Placental epithelial cell (primary cell): Measurements from ENCODE around the gene LNX2. TPM values are rescaled to one million over a fixed set of nuclear protein-coding genes. Genes with fewer than 3 reads are reported as not detected.

Experiments used
- total RNA-seq: library from RNA; depleted of rRNA; stranded (reverse); fragments of >200 nt; gene quantifications from 2 replicates; pipeline ENCODE4 v1.2.3, GENCODE V29; 2012

LNX2 gene
- total RNA-seq, result 7.9 and 11.1 TPM in 2 replicates

GRCh38 chr13:27620377-27621115 lies at the start of gene LNX2:
TSS of gene LNX2 (minus strand) at chr13:27620529. CDS start at chr13:27581703, 38,826 bp downstream.

GRCh38 chr13:27621366-27622101 lies 1.2 kb upstream of the LNX2 start, which contains the start of gene POLR1D:
TSS of gene POLR1D (plus strand) at chr13:27621892. CDS start at chr13:27621984, 92 bp downstream.

Other genes starting within 250 kb of the LNX2 start
- gene GTF3A, start 195.9 kb downstream of the LNX2 start, total RNA-seq, result 42.4 and 115 TPM in 2 replicates
- 39.4 and 60.1 TPM in 2 replicates for gene MTIF3, start 170.0 kb downstream of the LNX2 start, total RNA-seq
- 79.1 and 126 TPM in 2 replicates for gene POLR1D, start 1.4 kb upstream of the LNX2 start, total RNA-seq
- not detected in 2 replicates for gene GSX1, start 172.0 kb upstream of the LNX2 start, total RNA-seq